GM19468 (cell line): Measurements from ENCODE around the gene SLC6A7.

Experiments
- ATAC-seq: cut with Tn5 transposase; IDR thresholded peaks from one replicate; pipeline ENCODE4 v1.9.1; 2021; ENCODE audit warnings: mild to moderate bottlenecking, moderate library complexity, moderate number of reproducible peaks; ENCODE audit not compliant: unreplicated experiment; ENCODE audit errors: extremely low read depth

Gene SLC6A7

DNA sequence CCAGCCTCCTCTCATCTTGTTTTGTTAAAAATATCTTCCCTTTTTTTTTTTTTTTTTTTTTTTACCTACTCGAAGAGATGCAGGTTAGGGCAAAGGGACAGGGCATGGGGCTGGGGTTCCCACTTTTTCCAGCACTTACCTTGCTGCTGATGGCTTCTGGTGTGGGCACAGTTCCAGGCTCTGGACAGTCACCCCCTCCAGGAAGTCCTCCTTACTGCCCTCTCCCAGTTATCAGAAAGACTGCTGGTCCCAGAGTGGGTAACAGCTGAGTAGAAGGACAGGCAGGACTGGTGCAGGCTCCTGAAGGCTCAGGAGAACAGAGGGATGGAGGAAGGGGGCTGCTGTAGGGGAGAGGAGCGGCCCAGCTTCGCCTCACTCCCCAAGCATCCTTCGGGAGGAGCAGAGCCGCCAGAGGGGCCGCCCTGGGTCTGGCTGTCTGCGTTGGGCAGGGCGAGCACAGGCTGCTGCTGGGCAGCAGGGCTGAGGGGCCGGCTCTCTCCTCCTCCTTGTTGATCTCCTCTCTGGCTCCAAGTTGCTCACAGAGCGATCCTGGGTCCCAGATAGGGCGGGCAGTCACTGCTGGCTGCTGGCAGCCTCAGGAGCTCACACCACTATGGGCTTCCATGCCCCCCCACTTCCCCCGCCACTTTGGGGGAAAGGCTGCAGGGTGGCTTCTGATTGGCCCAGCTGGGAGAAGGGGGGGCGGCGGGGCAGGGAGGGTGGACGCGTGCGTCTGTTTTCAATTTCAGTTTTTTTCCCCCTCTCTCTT, 34.4 kb upstream of the SLC6A7 start, which contains the start of gene PDGFRB:
TSS of gene PDGFRB (minus strand) at position 588 of the 769 bp plus-strand sequence. CDS start 18,798 bp downstream, outside the sequence.
- ATAC-seq, result no peak

GRCh38 chr5:150156027-150156368, 33.9 kb upstream of the SLC6A7 start:
- ATAC-seq, result no peak

- ATAC-seq, result no peak
Observed at GRCh38 chr5:150156540-150156939, 33.3 kb upstream of the SLC6A7 start.

- no peak for ATAC-seq
Observed at GRCh38 chr5:150157168-150157567, 32.7 kb upstream of the SLC6A7 start.

- ATAC-seq, result no peak
Observed at GRCh38 chr5:150158170-150158949, 31.5 kb upstream of the SLC6A7 start.

DNA sequence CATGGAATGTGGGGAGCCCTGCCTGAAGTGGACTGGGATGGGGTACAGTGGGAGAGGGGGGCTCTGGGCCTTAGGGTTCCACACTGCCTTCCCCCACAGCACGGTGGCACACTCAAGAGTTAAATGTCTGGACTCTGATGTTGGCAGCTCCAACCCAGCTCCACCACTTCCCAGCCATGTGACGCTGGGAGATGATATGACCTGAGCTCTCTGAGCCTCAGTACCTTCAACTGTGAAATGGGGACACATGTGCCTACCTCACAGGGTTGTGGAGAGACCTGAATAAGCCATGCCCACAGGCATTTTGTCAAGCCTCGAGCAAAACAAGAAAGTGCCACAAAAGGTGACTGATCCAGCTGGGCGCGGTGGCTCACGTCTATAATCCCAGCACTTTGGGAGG, 30.8 kb upstream of the SLC6A7 start:
- no peak for ATAC-seq

DNA sequence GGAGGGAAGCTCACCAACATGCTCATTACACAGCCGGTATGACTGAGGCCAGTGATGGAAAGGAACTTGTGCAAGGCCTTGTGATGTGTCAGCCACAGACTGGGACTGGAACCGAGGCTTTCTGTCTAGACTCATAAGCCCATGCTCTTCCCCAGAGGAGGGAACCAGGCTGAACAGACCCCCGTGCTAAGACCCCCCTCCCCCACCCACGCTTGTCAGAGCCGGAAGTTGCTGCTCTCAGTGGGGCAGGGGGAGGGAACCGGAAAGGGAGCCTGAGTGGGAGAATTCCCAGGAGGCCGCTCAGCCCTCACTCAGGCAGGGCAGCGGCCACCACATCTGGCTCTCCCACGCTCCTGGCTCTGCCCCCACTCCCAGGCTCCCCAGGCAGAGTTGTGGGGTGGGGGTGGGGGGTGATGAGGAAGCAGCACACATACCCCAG, 30.1 kb upstream of the SLC6A7 start:
- no peak for ATAC-seq

DNA sequence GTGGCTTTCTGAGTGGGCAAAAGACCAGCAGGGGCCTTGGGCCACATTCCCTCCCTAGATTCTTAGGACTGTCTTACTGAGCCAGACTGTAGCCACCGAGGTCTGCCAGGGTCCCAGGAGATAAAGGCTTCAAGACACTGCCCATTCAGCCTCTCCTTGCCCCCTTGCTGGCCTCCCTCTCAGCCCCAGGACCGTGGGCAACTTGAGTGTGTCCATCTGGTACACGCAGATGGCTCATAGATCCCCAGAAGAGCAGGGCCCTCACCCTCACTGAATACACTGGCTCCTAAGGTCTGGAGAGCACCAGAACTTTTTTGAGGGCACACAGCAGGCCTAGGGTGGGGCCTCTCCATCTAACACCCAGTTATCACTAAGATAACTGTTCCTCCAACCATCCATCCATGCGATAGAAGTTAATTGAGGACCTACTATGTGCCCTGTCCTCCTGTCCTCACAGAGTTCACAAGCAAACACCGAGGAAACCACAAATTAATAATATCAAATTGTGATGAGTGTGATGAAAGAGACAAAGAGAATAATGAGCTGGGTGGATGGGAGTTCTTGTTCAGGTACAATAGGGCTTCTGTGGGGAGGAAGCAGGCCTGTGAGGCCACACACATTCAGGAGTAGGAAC, 29.3 kb upstream of the SLC6A7 start:
- no peak for ATAC-seq

GRCh38 chr5:150161242-150162141, 28.4 kb upstream of the SLC6A7 start:
- ATAC-seq, result peak; percentile 57

- ATAC-seq, result no peak
Observed at GRCh38 chr5:150162142-150162513, 27.7 kb upstream of the SLC6A7 start.

DNA sequence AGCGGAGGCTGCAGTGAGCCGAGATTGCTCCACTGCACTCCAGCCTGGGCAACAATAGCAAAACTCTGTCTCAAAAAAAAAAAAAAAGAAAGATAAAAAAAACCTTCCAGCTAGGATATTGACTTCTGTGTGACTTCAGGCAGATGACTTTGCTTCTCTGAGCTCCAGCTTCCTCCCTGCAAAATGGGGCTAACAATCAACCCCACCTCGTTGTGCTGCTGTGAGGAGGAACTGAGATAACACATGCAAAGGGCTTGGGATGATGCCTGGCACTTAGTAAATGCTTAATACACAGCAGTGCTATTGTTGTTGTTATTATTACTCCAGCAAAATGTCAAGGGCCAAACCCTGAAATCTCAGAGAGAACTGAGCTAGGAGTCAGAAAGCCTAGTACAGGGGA, 26.8 kb upstream of the SLC6A7 start:
- no peak for ATAC-seq

DNA sequence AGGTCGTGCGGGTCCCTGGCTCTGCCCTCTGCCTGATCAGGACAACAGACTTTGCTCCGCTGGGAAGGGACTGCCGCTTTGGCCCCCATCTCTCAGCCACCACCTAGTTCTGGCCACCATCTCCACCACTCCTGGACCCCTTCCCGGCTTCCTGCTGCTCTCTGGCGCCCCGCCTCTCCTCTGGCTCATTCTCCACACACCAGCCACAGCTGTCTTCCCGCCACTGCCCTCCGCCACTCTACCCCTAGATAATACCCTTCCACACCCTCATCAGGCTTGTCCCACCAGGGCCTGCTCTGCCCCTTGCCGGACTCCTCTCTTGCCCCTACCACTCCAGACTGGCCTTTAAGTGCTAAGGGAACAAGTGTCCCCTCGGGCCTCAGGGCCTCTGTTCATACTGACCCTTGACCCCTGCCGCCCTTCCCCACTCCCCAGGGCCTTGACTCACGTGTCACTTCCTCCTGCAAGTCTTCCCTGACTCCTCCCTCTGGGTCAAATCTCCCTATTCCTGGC, 26.3 kb upstream of the SLC6A7 start:
- ATAC-seq, result no peak

DNA sequence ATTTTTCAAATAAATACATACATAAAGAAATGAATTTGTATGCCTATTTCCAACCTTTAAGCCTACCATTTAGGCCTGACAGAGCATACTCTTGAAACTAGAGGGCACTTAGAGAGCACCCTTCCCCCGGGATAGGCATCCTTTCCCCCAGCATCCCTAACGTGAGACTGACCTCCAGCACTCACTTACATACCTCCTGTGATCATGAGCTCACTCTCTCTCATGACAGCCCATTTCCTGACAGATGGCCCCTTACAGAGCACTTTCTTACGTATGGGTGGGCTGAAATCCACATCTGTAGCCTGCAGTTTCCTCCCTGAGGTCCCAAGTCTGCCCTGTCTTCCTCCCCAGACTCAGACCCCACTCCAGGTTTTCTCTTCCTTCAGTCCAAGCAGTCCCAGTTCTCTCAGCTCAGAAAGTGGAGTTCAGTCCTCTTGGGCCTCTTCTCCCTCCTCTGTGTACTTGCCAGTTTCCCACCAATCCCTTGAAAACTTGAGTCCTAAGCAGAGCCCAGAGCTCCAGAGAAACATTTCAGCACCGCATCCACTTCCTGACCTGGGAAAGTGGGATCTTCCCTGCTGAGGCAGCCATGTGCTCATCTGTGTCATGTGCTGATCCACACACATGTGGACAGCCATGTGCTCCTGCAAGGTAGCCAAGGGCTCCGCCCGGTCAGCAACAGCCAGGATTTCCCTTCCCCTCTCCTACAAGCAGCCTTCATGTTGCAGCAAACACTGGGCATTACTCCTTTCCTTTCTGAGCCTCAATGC, 25.5 kb upstream of the SLC6A7 start:
- no peak for ATAC-seq

DNA sequence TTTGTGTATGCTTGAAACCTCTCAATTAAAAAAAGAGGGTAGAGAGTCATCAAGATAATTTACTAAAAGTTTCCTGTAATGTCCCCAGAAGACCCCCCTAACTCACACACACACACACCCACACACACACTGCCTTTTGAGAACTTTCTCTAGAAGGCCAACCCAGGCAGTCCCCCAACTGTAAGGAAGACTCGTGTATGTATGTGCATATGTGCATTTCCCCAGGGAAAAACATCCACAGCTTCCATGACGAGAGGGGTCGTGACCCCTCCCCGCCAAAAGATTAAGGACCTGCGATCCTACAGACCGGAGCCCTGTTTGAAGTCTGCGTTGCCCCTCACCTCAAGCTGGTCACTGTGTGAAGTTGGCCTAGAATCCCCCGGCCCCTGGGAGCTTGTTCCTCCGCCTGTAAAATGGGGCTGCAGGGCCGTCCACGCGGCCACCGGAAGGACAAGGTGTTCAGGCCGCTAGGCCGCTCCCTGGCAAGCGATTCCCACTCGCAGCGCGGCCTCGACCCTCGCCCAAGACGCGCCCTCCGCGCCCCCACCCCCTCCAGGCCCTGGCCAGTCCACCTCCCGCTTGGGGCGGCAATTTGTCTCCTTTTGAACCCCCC, 23.7 kb upstream of the SLC6A7 start:
- no peak for ATAC-seq

- ATAC-seq, result no peak
Observed at GRCh38 chr5:150166650-150167511, 23.0 kb upstream of the SLC6A7 start, which contains the start of gene CDX1. CDX1 (plus strand) TSS chr5:150166778; CDS start chr5:150166877, 99 bp downstream.

DNA sequence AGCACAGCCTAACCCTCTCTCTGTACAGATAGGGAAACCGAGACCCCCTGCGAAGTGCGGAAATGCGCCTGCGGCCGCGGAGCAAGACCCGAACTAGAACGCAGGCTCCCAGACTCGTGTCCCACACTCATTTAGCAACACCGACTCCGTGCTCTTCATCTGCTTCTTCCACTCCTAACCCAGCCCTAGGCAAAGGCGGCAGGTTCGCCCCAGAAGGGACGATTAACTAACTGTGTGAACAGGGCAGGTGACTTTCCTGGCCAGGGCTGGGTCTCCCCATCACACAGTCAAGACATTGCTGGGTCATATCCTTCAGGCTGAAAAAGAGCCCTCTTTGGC, 22.4 kb upstream of the SLC6A7 start:
- no peak for ATAC-seq

GRCh38 chr5:150167908-150168307, 22.0 kb upstream of the SLC6A7 start:
- ATAC-seq, result no peak

DNA sequence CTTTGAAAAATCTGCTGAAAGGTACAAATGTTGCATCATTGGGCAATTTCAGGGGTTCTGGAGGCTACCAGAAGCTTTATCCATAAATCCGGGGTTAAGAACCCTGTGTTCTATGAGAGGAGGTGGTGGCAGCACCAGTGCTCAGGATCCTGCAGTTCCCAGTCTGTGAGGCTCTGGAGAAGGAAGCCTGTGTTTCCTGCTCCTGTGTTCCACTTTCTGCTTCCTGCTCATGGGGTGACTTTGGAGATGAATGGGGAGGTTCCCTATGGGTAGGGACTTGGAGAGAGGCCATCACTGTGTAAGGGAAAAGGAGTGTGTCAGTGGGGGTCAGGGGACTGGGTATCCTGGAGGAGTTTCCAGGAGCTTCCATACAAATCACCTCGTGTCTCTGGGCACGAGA, 21.0 kb upstream of the SLC6A7 start:
- ATAC-seq, result no peak
